GM23248 (cell line): ENCODE results near the gene ILK.

Source experiments
- EZH2 ChIP-seq: fragments of 200-600 bp; sonication (generic); IDR thresholded peaks from 2 replicates; pipeline ENCODE4 v1.6.1; 2018; ENCODE audit warnings: antibody characterized with exemption, mild to moderate bottlenecking; ENCODE audit not compliant: insufficient read depth, poor library complexity, severe bottlenecking
- EZH2phosphoT487 ChIP-seq: fragments of 200-600 bp; sonication (generic); IDR thresholded peaks from 2 replicates; pipeline ENCODE4 v1.6.1; 2018; ENCODE audit warnings: antibody characterized with exemption, moderate library complexity, mild to moderate bottlenecking, low read depth; ENCODE audit not compliant: insufficient read depth

- TF ChIP-seq EZH2phosphoT487 (no peak), EZH2 (no peak)
These were observed 34.9 kb downstream of the ILK start for GRCh38 chr11:6638429-6638828.
